PC-9 (cell line): ENCODE data around the gene PPFIA4. TPM values are rescaled to one million over a fixed set of nuclear protein-coding genes. Genes with fewer than 3 reads are reported as not detected.

Source experiments
- BruUV-seq: library from RNA; stranded (reverse); fragments of 400-500 nt; replicated peaks from 2 replicates; lab custom pipeline; 2021; lab: Mats Ljungman, UMichigan
- CTCF ChIA-PET: fragments of 300-600 bp; sonication (Branson Sonifier 250); formaldehyde crosslinking; loops from one replicate; lab custom pipeline; 2022; ENCODE audit warnings: antibody characterized with exemption; lab: Charles Lee
- POLR2A ChIA-PET: fragments of 300-600 bp; sonication (Branson Sonifier 250); formaldehyde crosslinking; loops from one replicate; lab custom pipeline; 2022; ENCODE audit warnings: antibody characterized with exemption; ENCODE audit not compliant: unreplicated experiment; lab: Charles Lee
- DNase-seq, 2 experiments: peaks; one replicate each; pipeline versions ENCODE4 v3.0.0 to v3.0.0-alpha.2; 2015 to 2022; ENCODE audit warnings: mixed read lengths in 1 of 2
- H2AFZ ChIP-seq: fragments of 200-600 bp; sonication (generic); 2 replicates; pipeline ENCODE4 v1.8.1; 2017; ENCODE audit warnings: antibody characterized with exemption
- H3F3A ChIP-seq: fragments of 200-600 bp; sonication (generic); 2 replicates; pipeline ENCODE4 v1.8.1; 2017; ENCODE audit warnings: antibody characterized with exemption, mild to moderate bottlenecking, low read depth; ENCODE audit not compliant: insufficient read depth
- H3K27ac ChIP-seq: fragments of 200-600 bp; sonication (generic); 2 replicates; pipeline ENCODE4 v1.6.1; 2016; ENCODE audit warnings: mixed run types
- H3K27me3 ChIP-seq: fragments of 200-600 bp; sonication (generic); 2 replicates; pipeline ENCODE4 v1.6.1; 2016; ENCODE audit warnings: low read depth, mixed run types; ENCODE audit not compliant: insufficient read depth
- H3K36me3 ChIP-seq: fragments of 200-600 bp; sonication (generic); 2 replicates; pipeline ENCODE4 v1.6.1; 2016; ENCODE audit warnings: low read depth, mixed run types
- H3K4me1 ChIP-seq: fragments of 200-600 bp; sonication (generic); replicated peaks from 2 replicates; pipeline ENCODE4 v1.6.1; 2016; ENCODE audit warnings: mixed run types; ENCODE audit not compliant: insufficient read depth
- H3K4me2 ChIP-seq: fragments of 200-600 bp; sonication (generic); 2 replicates; pipeline ENCODE4 v1.6.1; 2017; ENCODE audit warnings: mixed run types
- H3K4me3 ChIP-seq: fragments of 200-600 bp; sonication (generic); 2 replicates; pipeline ENCODE4 v1.6.1; 2016; ENCODE audit warnings: mixed run types
- H3K79me2 ChIP-seq: fragments of 200-600 bp; sonication (generic); 2 replicates; pipeline ENCODE4 v1.6.1; 2017; ENCODE audit warnings: low read depth, mixed run types
- H3K9me2 ChIP-seq: fragments of 200-600 bp; sonication (generic); 2 replicates; pipeline ENCODE4 v1.8.1; 2017; ENCODE audit warnings: mild to moderate bottlenecking; ENCODE audit not compliant: insufficient read depth
- H3K9me3 ChIP-seq: fragments of 200-600 bp; sonication (generic); 2 replicates; pipeline ENCODE4 v1.8.1; 2016; ENCODE audit warnings: low read depth; ENCODE audit not compliant: insufficient read depth
- H4K20me1 ChIP-seq: fragments of 200-600 bp; sonication (generic); 2 replicates; pipeline ENCODE4 v1.8.1; 2017; ENCODE audit not compliant: insufficient read depth
- EZH2 ChIP-seq: fragments of 200-600 bp; sonication (generic); IDR thresholded peaks from 2 replicates; pipeline ENCODE4 v1.8.0; 2017; ENCODE audit warnings: antibody characterized with exemption, low read depth
- intact Hi-C: fragments of 100-400 bp; cut with micrococcal nuclease; formaldehyde crosslinking; loops from one replicate; pipeline ENCODE4 v1.10.0; 2022; ENCODE audit not compliant: unreplicated experiment
- total RNA-seq: library from RNA; stranded (reverse); gene quantifications from 2 replicates; pipeline ENCODE4 v1.2.3, GENCODE V29; 2021
- TF ChIP-seq, protein P1 (sequence below): fragments of 200-600 bp; sonication (generic); conservative IDR thresholded peaks from 2 replicates; pipeline ENCODE4 v1.6.1; 2017; ENCODE audit warnings: mixed run types, antibody characterized with exemption, mild to moderate bottlenecking, moderate library complexity

The PPFIA4 gene
- total RNA-seq, 1 experiment from 2014 or later, result 1.2 TPM

DNA sequence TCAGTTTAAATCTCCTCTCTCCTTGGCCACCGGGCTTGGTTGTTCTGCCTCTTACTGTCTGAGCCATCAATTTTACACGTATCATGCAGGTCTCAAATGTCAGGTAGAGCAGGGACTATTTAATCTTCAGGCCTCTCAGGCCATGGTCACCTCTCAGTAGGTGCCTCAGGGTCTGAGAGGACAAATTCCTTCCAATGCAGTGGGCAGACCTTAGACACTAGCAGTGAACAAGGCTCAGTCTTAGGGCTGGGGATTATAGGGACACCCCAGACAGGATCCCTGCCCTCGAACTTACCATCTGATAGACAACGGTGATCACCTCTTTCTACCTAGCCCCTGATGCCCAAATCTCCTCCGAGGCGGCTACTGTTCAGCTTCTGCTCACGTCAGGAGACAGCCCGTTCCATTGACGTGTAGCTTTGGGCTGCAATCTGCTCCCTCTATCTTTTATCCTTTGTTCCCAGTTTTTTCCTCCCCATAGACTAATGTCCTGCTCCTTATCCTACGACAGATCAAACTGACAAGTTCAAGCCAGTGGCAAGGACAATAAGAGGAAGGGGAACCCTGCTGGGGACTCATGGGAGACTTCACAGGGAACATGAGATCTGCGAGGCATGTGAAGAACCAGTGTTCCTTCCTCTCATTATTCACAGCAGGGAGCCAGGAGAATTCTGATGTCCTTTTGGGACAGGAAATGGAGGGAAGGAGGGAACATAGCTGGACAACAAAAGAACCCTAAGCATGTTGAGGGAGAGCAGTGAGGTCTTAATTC, 60.9 kb downstream of the PPFIA4 start:
- no TSS peak for BruUV-seq
- H2AFZ ChIP-seq, result no peak overlapping the region

GRCh38 chr1:203088441-203088840, 62.1 kb downstream of the PPFIA4 start:
- TF ChIP-seq EZH2, result no peak
- TF ChIP-seq, protein P1, sequence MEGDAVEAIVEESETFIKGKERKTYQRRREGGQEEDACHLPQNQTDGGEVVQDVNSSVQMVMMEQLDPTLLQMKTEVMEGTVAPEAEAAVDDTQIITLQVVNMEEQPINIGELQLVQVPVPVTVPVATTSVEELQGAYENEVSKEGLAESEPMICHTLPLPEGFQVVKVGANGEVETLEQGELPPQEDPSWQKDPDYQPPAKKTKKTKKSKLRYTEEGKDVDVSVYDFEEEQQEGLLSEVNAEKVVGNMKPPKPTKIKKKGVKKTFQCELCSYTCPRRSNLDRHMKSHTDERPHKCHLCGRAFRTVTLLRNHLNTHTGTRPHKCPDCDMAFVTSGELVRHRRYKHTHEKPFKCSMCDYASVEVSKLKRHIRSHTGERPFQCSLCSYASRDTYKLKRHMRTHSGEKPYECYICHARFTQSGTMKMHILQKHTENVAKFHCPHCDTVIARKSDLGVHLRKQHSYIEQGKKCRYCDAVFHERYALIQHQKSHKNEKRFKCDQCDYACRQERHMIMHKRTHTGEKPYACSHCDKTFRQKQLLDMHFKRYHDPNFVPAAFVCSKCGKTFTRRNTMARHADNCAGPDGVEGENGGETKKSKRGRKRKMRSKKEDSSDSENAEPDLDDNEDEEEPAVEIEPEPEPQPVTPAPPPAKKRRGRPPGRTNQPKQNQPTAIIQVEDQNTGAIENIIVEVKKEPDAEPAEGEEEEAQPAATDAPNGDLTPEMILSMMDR, result no peak
- H3K4me2 ChIP-seq, result no peak overlapping the region
- intact Hi-C loops, result no loop called here
- ChIA-PET POLR2A (no interaction called here), CTCF (no interaction called here)
- peaks cover 15% of the 10 kb centered on the region for H3K4me1 ChIP-seq
- peak in 1 of 2 experiments; percentile 20 for DNase-seq
- no peaks in the 10 kb centered on the region for H4K20me1 ChIP-seq
- H3F3A ChIP-seq, result no peaks in the 10 kb centered on the region
- no peaks in the 10 kb centered on the region for H3K27me3 ChIP-seq
- no peak overlapping the region for H2AFZ ChIP-seq
- H3K27ac ChIP-seq, result no peak overlapping the region
- H3K9me2 ChIP-seq, result no peaks in the 10 kb centered on the region
- no peaks in the 10 kb centered on the region for H3K36me3 ChIP-seq
- H3K9me3 ChIP-seq, result no peaks in the 10 kb centered on the region
- H3K79me2 ChIP-seq, result no peaks in the 10 kb centered on the region
- BruUV-seq, result no TSS peak
- H3K4me3 ChIP-seq, result no peak overlapping the region

More for the DNA sequence above, 60.9 kb downstream of the PPFIA4 start:
- no peak overlapping the region for H3K4me3 ChIP-seq
- no peaks in the 10 kb centered on the region for H3K27me3 ChIP-seq
- ChIA-PET CTCF (no interaction called here), POLR2A (no interaction called here)
- no peaks in the 10 kb centered on the region for H4K20me1 ChIP-seq
- H3K36me3 ChIP-seq, result no peaks in the 10 kb centered on the region
- H3F3A ChIP-seq, result no peaks in the 10 kb centered on the region
- H3K4me2 ChIP-seq, result no peak overlapping the region
- no peaks in the 10 kb centered on the region for H3K9me2 ChIP-seq
- H3K27ac ChIP-seq, result no peak overlapping the region
- H3K4me1 ChIP-seq, result peaks cover 14% of the 10 kb centered on the region; the same call in 1 of the 2 replicates
- peak in 1 of 2 experiments; percentile 23 for DNase-seq
- intact Hi-C loops, result no loop called here
- no peaks in the 10 kb centered on the region for H3K9me3 ChIP-seq
- H3K79me2 ChIP-seq, result no peaks in the 10 kb centered on the region
- TF ChIP-seq, protein P1, result no peak
- TF ChIP-seq EZH2, result no peak

DNA sequence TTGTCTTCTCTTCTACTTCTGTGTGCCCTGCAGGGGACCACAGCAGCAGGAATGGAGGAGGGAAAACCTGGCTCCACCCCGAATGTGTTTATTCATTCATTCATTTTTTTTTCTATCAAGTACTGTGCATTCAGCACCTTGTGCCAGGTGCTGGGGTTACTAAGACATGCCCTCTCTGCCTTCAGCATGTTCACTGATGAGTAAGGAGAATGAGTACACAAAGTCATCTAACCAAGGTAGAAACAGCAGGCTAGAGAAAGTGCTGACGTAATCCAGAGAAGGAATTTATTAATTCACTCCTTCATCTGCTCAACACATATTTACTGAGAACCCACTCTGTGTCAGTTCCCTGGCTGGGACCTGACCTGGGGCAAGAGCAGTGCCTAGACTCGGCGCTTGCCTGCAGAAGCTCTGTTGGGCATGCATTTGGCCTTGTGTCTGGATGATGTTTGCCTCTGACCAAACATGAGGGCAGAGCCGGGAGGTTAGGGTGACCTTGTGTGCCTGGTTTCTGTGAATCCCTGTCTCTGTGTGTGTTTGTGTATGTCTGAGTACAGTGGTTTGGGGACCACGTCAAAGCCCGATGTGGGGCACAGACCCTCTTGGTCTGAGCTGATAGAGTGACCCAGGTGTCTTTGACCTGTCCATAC, 62.8 kb downstream of the PPFIA4 start:
- Histone ChIP-seq H3K27ac (no peak overlapping the region), H3K4me1 (peaks cover 19% of the 10 kb centered on the region), H3K36me3 (no peaks in the 10 kb centered on the region), H3K9me2 (no peaks in the 10 kb centered on the region), H4K20me1 (no peaks in the 10 kb centered on the region), H2AFZ (no peak overlapping the region), H3F3A (no peaks in the 10 kb centered on the region), H3K9me3 (no peaks in the 10 kb centered on the region), H3K27me3 (no peaks in the 10 kb centered on the region), H3K79me2 (no peaks in the 10 kb centered on the region), H3K4me3 (no peak overlapping the region), H3K4me2 (no peak overlapping the region; the same call in 1 of the 2 replicates)
- ChIA-PET CTCF (interaction anchor here (0.5 kb wide), 1 partner anchor 54 kb away, joined by 4 read pairs; no protein-coding TSS in a partner anchor), POLR2A (no interaction called here)
- DNase-seq, result peak in 1 of 2 experiments; percentile 40
- TF ChIP-seq, protein P1, result no peak
- no peak for TF ChIP-seq EZH2
- no TSS peak for BruUV-seq
- intact Hi-C loops, result no loop called here
